ENCODE data around the gene PCDH10.

Gene PCDH10

DNA sequence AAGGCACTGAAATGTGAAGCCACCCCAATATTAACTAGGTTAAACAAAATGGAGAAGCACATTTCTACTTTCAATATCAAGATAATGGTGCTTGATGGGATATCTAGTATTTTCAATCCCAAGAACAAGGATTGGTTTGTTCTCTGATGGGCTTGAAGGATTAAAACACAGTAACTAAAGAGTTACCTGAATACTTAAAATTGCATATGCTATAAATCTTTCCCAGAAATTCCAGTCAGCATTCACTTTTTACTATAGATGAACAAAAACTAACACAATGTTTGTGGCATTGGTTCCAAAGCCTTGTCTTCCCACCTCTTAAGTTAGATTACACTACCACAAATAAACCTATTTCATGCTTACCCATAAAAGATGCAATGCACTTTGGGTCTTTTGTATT lies 3.9 kb upstream of the PCDH10 start:
- peaks cover 46% of the 10 kb centered on the region for H3K4me1 ChIP-seq (ENCODE audit: low read depth, poor library complexity, severe bottlenecking)
- H2AFZ ChIP-seq (ENCODE audit: low read depth), result 0 out of 2 replicates have a peak overlapping the region, but pooled peaks have one; percentile 4
- no peaks in the 10 kb centered on the region for H3K36me3 ChIP-seq (ENCODE audit: insufficient read depth)
- no peak overlapping the region for H3K9ac ChIP-seq
- H3K4me2 ChIP-seq, result no peak overlapping the region
- no peak overlapping the region for H3K4me3 ChIP-seq (IDR thresholded peaks at IDR 0.05; ENCODE audit: insufficient read depth, low read depth, low read length)
- H3K27ac ChIP-seq, result no peak overlapping the region
- H3K79me2 ChIP-seq (ENCODE audit: insufficient read depth, low read depth), result no peaks in the 10 kb centered on the region
- no peaks in the 10 kb centered on the region for H3K27me3 ChIP-seq (ENCODE audit: insufficient read depth, low read depth)
- H4K20me1 ChIP-seq (ENCODE audit: insufficient read depth), result no peaks in the 10 kb centered on the region
- TF ChIP-seq, protein P1, sequence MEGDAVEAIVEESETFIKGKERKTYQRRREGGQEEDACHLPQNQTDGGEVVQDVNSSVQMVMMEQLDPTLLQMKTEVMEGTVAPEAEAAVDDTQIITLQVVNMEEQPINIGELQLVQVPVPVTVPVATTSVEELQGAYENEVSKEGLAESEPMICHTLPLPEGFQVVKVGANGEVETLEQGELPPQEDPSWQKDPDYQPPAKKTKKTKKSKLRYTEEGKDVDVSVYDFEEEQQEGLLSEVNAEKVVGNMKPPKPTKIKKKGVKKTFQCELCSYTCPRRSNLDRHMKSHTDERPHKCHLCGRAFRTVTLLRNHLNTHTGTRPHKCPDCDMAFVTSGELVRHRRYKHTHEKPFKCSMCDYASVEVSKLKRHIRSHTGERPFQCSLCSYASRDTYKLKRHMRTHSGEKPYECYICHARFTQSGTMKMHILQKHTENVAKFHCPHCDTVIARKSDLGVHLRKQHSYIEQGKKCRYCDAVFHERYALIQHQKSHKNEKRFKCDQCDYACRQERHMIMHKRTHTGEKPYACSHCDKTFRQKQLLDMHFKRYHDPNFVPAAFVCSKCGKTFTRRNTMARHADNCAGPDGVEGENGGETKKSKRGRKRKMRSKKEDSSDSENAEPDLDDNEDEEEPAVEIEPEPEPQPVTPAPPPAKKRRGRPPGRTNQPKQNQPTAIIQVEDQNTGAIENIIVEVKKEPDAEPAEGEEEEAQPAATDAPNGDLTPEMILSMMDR (conservative IDR thresholded peaks at IDR 0.05; ENCODE audit: low read depth, low read length), result no peak

DNA sequence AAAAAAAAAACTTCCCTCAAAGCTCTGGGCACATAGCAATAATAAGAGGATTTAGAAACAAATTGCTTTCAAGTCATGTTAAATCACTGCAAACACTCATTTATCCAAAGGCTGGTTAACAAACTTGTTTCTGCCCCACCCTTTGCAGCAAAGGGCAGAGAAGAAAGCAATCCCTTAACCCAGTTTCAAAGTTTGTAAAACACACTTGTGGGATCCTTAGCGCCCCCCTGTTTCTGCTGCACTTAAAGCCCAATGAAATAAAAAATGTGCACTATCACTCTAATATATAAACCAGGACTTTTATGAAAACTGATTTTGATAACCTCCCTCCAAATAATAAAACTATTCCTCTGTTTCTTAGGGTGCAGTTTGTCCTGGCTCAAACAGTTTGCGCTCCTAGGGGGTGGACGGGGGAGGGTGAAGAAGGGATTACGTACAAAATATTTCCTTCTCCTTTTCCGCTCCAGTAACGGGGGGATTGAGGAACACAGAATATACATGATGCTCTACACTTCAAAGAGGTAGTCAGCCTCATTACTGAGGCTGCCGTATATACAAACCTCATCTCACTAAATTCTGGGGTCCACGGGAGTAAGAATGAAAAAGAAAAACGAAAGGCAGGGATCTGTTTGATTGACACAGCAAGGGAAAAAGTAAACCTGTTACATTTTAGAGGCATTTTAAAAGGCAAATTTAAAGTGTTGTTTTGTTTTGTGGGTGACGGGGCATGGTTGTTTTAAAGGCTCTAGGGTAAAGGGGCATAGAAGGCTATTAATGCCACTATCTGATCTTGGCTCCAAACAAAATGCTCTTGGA lies 3.1 kb upstream of the PCDH10 start:
- H2AFZ ChIP-seq (ENCODE audit: low read depth), result peak overlapping the region; percentile 76; the same call in 1 of the 2 replicates
- no peak overlapping the region for H3K9ac ChIP-seq

DNA sequence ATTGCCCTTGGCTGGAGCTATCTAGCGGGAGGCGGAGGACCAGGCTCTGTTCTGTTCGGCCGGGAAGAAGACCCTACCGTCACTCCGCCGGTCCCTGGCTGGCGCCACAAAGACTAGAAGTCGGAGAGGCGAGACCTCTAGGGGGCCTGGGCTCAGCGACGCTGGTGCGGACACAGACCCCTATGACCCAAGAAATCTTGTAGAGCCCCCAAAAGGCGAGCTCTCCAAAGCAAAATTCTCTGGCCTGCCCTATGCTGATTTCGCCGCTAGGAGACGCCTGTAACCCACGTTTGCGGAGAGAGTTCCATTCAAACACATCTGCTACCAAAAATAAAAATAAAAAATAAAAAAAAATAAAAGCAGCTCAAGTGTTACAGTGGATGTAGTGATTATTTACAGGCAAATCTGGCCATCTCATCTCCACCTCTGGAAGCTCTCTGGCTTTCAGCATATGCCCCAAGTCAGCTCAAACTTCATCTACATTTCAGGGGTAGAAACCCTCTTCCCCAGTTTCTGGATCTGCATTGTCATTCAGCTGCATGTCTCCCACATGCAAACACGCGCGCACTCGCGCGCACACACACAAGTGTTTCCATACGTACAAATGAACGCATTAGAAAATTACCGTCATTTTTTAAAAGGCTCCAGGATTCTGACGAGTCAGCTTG lies 2.4 kb upstream of the PCDH10 start:
- Histone ChIP-seq H3K4me1 (ENCODE audit: low read depth, poor library complexity, severe bottlenecking) (peaks cover 46% of the 10 kb centered on the region), H3K9ac (peak overlapping the region; percentile 39; the same call in 1 of the 2 replicates), H3K4me2 (peak overlapping the region; percentile 77), H3K36me3 (ENCODE audit: insufficient read depth) (no peaks in the 10 kb centered on the region), H3K4me3 (IDR thresholded peaks at IDR 0.05; ENCODE audit: insufficient read depth, low read depth, low read length) (no peak overlapping the region), H3K27me3 (ENCODE audit: insufficient read depth, low read depth) (no peaks in the 10 kb centered on the region), H4K20me1 (ENCODE audit: insufficient read depth) (no peaks in the 10 kb centered on the region), H2AFZ (ENCODE audit: low read depth) (peak overlapping the region; percentile 76; the same call in 1 of the 2 replicates), H3K27ac (peak overlapping the region; percentile 28; the same call in 1 of the 2 replicates), H3K79me2 (ENCODE audit: insufficient read depth, low read depth) (no peaks in the 10 kb centered on the region)
- TF ChIP-seq, protein P1 (conservative IDR thresholded peaks at IDR 0.05; ENCODE audit: low read depth, low read length), result peak; percentile 84

More for the DNA sequence above, 3.1 kb upstream of the PCDH10 start:
- Histone ChIP-seq H3K4me2 (0 out of 2 replicates have a peak overlapping the region, but pooled peaks have one; percentile 77), H4K20me1 (ENCODE audit: insufficient read depth) (no peaks in the 10 kb centered on the region), H3K4me3 (IDR thresholded peaks at IDR 0.05; ENCODE audit: insufficient read depth, low read depth, low read length) (no peak overlapping the region), H3K27ac (no peak overlapping the region), H3K36me3 (ENCODE audit: insufficient read depth) (no peaks in the 10 kb centered on the region), H3K79me2 (ENCODE audit: insufficient read depth, low read depth) (no peaks in the 10 kb centered on the region), H3K4me1 (ENCODE audit: low read depth, poor library complexity, severe bottlenecking) (peaks cover 46% of the 10 kb centered on the region), H3K27me3 (ENCODE audit: insufficient read depth, low read depth) (no peaks in the 10 kb centered on the region)
- TF ChIP-seq, protein P1 (conservative IDR thresholded peaks at IDR 0.05; ENCODE audit: low read depth, low read length), result no peak

DNA sequence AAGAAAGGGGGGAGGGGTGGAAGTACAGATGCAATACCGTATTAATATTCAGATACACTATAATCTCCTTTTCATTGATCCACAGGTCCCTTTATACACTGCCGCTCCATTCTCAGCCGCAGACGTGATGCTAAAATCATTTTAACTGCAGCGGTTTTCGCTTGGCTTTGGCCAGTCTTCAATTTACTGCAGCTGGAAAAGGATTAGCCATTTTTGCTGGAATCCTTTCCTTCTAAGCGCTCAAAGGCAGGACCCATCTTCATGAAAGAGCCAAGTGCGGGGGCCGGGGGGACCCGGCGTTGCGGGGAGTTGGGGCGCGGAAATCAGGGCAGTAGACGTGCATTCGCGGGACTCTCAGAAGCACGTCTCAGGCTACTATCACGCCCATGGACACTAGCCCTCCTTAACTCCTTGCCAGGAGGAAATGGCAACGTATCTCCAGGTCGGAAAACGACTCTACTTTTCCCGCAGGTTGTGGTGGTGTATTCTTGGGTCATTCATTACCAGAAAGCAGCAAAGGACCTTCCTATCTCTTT lies 1.7 kb upstream of the PCDH10 start:
- no peaks in the 10 kb centered on the region for H3K27me3 ChIP-seq (ENCODE audit: insufficient read depth, low read depth)
- no peak overlapping the region for H3K4me3 ChIP-seq (IDR thresholded peaks at IDR 0.05; ENCODE audit: insufficient read depth, low read depth, low read length)
- TF ChIP-seq, protein P1 (conservative IDR thresholded peaks at IDR 0.05; ENCODE audit: low read depth, low read length), result no peak

More for the DNA sequence above, 1.7 kb upstream of the PCDH10 start:
- H2AFZ ChIP-seq (ENCODE audit: low read depth), result peak overlapping the region; percentile 76; the same call in 1 of the 2 replicates
- H3K36me3 ChIP-seq (ENCODE audit: insufficient read depth), result no peaks in the 10 kb centered on the region
- peak overlapping the region; percentile 39; the same call in 1 of the 2 replicates for H3K9ac ChIP-seq
- peaks cover 46% of the 10 kb centered on the region for H3K4me1 ChIP-seq (ENCODE audit: low read depth, poor library complexity, severe bottlenecking)
- H4K20me1 ChIP-seq (ENCODE audit: insufficient read depth), result no peaks in the 10 kb centered on the region
- H3K4me2 ChIP-seq, result peak overlapping the region; percentile 77
- no peaks in the 10 kb centered on the region for H3K79me2 ChIP-seq (ENCODE audit: insufficient read depth, low read depth)
- no peak overlapping the region; the same call in 1 of the 2 replicates for H3K27ac ChIP-seq
